HepG2 (cell line): ENCODE measurements around the gene CEP135. TPM values are rescaled to one million over a fixed set of nuclear protein-coding genes. Genes with fewer than 3 reads are reported as not detected.

Source experiments
- ATAC-seq: fragments of 200-7000 bp; cut with Tn5 transposase; 3 replicates; pipeline ENCODE4 v1.9.1; 2020; ENCODE audit warnings: mild to moderate bottlenecking, moderate library complexity
- BruUV-seq: library from RNA; stranded (reverse); fragments of 400-500 nt; replicated peaks from 2 replicates; lab custom pipeline; 2021; lab: Mats Ljungman, UMichigan
- CTCF ChIA-PET: fragments of 300-600 bp; formaldehyde crosslinking; extraction: SDS; loops from one replicate; lab custom pipeline; 2021; ENCODE audit warnings: low total read pairs, inconsistent platforms, low intra/inter-chr PET ratio; lab: Yijun Ruan, JAX
- POLR2A ChIA-PET: fragments of 350-600 bp; sonication (Branson Sonifier 250); formaldehyde crosslinking; loops from one replicate; lab custom pipeline; 2020; ENCODE audit warnings: antibody characterized with exemption, inconsistent platforms; lab: Yijun Ruan, JAX
- DNase-seq: peaks from one replicate; pipeline ENCODE4 v3.0.0-alpha.2; 2015; ENCODE audit warnings: low spot score
- FAIRE-seq: peaks from 3 replicates; lab custom pipeline; 2011; peaks lifted over from hg19 to GRCh38; lab: Jason Lieb, UNC
- H2AFZ ChIP-seq: one replicate; pipeline ENCODE4 v1.6.1; 2011; ENCODE audit warnings: low read length, inconsistent platforms
- H3K27ac ChIP-seq: fragments of 300-600 bp; 3 replicates; pipeline ENCODE4 v1.8.0; 2011; ENCODE audit warnings: mixed run types, mild to moderate bottlenecking, mixed read lengths, low read length, inconsistent platforms; ENCODE audit not compliant: insufficient read depth; ENCODE audit errors: extremely low read length
- H3K27me3 ChIP-seq, 2 experiments: fragments of 200-600 bp in 1 of 2; 2 replicates in 1 of 2; 3 replicates in 1 of 2; pipeline versions ENCODE4 v1.6.0 to v1.8.0; 2011; ENCODE audit warnings: low read length in 2 of 2, mild to moderate bottlenecking in 2 of 2, moderate library complexity in 2 of 2, inconsistent platforms in 1 of 2; ENCODE audit not compliant: insufficient read depth in 2 of 2, control insufficient read depth in 1 of 2
- H3K36me3 ChIP-seq, 2 experiments: fragments of 200-600 bp in 1 of 2; replicated peaks in 1 of 2; 2 replicates in 1 of 2; 3 replicates in 1 of 2; pipeline versions ENCODE4 v1.5.1 to v1.8.0; 2011; ENCODE audit warnings: low read length in 2 of 2, inconsistent platforms in 1 of 2; ENCODE audit not compliant: insufficient read depth in 2 of 2, control insufficient read depth in 1 of 2
- H3K4me1 ChIP-seq: 2 replicates; pipeline ENCODE4 v1.5.1; 2012; ENCODE audit warnings: low read length, inconsistent platforms; ENCODE audit not compliant: insufficient read depth
- H3K4me2 ChIP-seq: 2 replicates; pipeline ENCODE4 v1.6.0; 2011; ENCODE audit warnings: low read depth, low read length, inconsistent platforms
- H3K4me3 ChIP-seq, 3 experiments: fragments of 200-600 bp in 1 of 3; sonication (generic), shearing (Covaris generic) in 1 of 3; replicated peaks in 1 of 3; 2 replicates each; pipeline ENCODE4 v1.5.1; 2011 to 2016; ENCODE audit warnings: low read length in 3 of 3, inconsistent platforms in 2 of 3, low read depth in 2 of 3, mild to moderate bottlenecking in 2 of 3, control low read depth in 1 of 3, mixed read lengths in 1 of 3; ENCODE audit not compliant: insufficient read depth in 1 of 3
- H3K79me2 ChIP-seq: one replicate; pipeline ENCODE4 v1.6.1; 2011; ENCODE audit warnings: low read length, inconsistent platforms; ENCODE audit not compliant: insufficient read depth
- H3K9ac ChIP-seq: 2 replicates; pipeline ENCODE4 v1.6.0; 2011; ENCODE audit warnings: mild to moderate bottlenecking, low read depth, low read length, inconsistent platforms; ENCODE audit not compliant: insufficient read depth
- H3K9me3 ChIP-seq: 2 replicates; pipeline ENCODE4 v1.5.1; 2012; ENCODE audit warnings: mild to moderate bottlenecking, low read length
- H4K20me1 ChIP-seq: 2 replicates; pipeline ENCODE4 v1.6.0; 2011; ENCODE audit warnings: inconsistent platforms, mild to moderate bottlenecking, low read length, moderate library complexity; ENCODE audit not compliant: insufficient read depth
- HMGA1 ChIP-seq: sonication (generic); formaldehyde crosslinking; conservative IDR thresholded peaks from 2 replicates; pipeline ENCODE4 v1.4.0; 2020; ENCODE audit warnings: missing genetic modification reagents
- KLF12 ChIP-seq: sonication (generic); formaldehyde crosslinking; IDR thresholded peaks from 2 replicates; pipeline ENCODE4 v1.4.0; 2020; ENCODE audit warnings: missing genetic modification reagents, borderline replicate concordance
- NKX3-1 ChIP-seq: sonication (generic); formaldehyde crosslinking; IDR thresholded peaks from 2 replicates; pipeline ENCODE4 v1.5.0; 2020; ENCODE audit warnings: missing genetic modification reagents
- RFX3 ChIP-seq: IDR thresholded peaks from 2 replicates; pipeline ENCODE4 v1.6.1; 2016; ENCODE audit warnings: missing biosample characterization, missing genetic modification reagents
- SMARCE1 ChIP-seq: fragments of 450-650 bp; IDR thresholded peaks from 2 replicates; pipeline ENCODE4 v1.6.1; 2017; ENCODE audit warnings: borderline replicate concordance
- ZFP1 ChIP-seq: IDR thresholded peaks from 2 replicates; pipeline ENCODE4 v1.6.1; 2016
- ZNF224 ChIP-seq: sonication (generic); formaldehyde crosslinking; IDR thresholded peaks from 2 replicates; pipeline ENCODE4 v1.5.0; 2020; ENCODE audit warnings: mild to moderate bottlenecking, missing genetic modification reagents
- in situ Hi-C: cut with HindIII; loops from 2 replicates; pipeline ENCODE4 v1.10.0; 2017; ENCODE audit warnings: low pct_unique_long_range_greater_than_20kb; ENCODE audit not compliant: extremely low pct_ligation_motif_present
- intact Hi-C: fragments of 100-400 bp; cut with micrococcal nuclease; formaldehyde crosslinking; loops from one replicate; pipeline ENCODE4 v1.10.0; 2022; ENCODE audit not compliant: unreplicated experiment
- polyA plus RNA-seq, 8 experiments: library from polyadenylated mRNA; depleted of rRNA in 3 of 8; stranded (reverse) in 7 of 8; unstranded in 1 of 8; fragments of >200 nt; fragmentation: Illumina TruSeq in 4 of 8; extraction: Trizol in 4 of 8; gene quantifications; 2 replicates each; pipeline versions ENCODE4 v1.2.1 to v1.2.3, GENCODE V29; 2011 to 2016; ENCODE audit warnings: low read depth in 4 of 8, missing spikeins in 1 of 8, mixed read lengths in 1 of 8; ENCODE audit not compliant: insufficient read depth in 1 of 8
- total RNA-seq, 5 experiments: library from RNA; depleted of rRNA; stranded (reverse); fragments of >200 nt; fragmentation: Illumina TruSeq; extraction: Trizol; gene quantifications; 2 replicates each; pipeline ENCODE4 v1.2.3, GENCODE V29; 2016; ENCODE audit warnings: low read depth in 1 of 5
- TF ChIP-seq, protein P1 (sequence below): sonication (generic); formaldehyde crosslinking; IDR thresholded peaks from 2 replicates; pipeline ENCODE4 v1.4.0; 2020; ENCODE audit warnings: mild to moderate bottlenecking, missing genetic modification reagents

CEP135 gene
- total and polyA plus RNA-seq, 2 of the 13 experiments (the other 11 are each of a cell fraction or from before 2014, with no cell fraction given): 1.7 to 8.8 TPM

DNA sequence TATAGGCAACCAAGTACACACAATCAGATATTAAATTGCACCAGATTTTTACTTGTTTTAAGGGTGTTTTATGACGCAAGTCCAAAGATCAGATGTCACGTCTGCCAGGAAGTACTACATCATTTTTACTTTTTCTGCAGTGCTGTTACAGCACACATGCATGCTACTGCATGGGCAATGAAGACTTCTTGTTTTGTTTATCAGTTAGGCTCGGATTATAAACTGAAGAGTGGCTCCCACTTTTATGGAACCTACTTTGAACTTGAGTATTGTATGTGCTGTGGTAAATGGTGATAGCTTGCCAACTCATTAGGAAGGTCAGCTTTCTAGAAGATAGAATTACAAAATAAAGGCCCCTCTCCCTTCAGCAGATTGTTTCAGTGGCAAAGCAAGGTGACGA is 131.6 kb downstream of the CEP135 start (continued):
- TF ChIP-seq, protein P1, sequence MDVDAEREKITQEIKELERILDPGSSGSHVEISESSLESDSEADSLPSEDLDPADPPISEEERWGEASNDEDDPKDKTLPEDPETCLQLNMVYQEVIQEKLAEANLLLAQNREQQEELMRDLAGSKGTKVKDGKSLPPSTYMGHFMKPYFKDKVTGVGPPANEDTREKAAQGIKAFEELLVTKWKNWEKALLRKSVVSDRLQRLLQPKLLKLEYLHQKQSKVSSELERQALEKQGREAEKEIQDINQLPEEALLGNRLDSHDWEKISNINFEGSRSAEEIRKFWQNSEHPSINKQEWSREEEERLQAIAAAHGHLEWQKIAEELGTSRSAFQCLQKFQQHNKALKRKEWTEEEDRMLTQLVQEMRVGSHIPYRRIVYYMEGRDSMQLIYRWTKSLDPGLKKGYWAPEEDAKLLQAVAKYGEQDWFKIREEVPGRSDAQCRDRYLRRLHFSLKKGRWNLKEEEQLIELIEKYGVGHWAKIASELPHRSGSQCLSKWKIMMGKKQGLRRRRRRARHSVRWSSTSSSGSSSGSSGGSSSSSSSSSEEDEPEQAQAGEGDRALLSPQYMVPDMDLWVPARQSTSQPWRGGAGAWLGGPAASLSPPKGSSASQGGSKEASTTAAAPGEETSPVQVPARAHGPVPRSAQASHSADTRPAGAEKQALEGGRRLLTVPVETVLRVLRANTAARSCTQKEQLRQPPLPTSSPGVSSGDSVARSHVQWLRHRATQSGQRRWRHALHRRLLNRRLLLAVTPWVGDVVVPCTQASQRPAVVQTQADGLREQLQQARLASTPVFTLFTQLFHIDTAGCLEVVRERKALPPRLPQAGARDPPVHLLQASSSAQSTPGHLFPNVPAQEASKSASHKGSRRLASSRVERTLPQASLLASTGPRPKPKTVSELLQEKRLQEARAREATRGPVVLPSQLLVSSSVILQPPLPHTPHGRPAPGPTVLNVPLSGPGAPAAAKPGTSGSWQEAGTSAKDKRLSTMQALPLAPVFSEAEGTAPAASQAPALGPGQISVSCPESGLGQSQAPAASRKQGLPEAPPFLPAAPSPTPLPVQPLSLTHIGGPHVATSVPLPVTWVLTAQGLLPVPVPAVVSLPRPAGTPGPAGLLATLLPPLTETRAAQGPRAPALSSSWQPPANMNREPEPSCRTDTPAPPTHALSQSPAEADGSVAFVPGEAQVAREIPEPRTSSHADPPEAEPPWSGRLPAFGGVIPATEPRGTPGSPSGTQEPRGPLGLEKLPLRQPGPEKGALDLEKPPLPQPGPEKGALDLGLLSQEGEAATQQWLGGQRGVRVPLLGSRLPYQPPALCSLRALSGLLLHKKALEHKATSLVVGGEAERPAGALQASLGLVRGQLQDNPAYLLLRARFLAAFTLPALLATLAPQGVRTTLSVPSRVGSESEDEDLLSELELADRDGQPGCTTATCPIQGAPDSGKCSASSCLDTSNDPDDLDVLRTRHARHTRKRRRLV (CRISPR knock-in tag): no peak
- TF ChIP-seq HMGA1 (CRISPR knock-in tag) (no peak), KLF12 (CRISPR knock-in tag) (no peak)
- TF ChIP-seq, all 625 proteins: peak for 0

DNA sequence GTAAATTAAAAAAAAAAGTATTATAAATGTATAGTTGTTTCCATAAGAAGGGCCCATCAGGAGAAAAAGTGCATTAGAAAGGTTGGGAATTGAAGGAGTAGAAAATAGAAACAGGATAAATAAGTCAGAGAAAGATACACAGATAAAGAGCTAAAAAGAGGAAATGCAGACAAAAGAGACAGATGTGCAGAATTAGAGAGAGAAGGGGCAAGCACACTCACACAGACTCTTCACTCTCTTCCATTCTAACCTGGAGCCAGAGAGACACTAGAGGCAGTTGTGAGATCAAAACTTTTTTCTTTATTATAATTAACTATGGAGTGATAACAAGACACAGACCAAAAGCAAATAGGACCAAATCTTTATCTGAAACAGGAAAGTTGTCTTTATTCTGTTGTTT is 134.1 kb downstream of the CEP135 start:
- no peak for FAIRE-seq
- Histone ChIP-seq H4K20me1 (no peaks in the 10 kb centered on the region), H3K4me2 (no peak overlapping the region), H3K4me3 (no peak overlapping the region), H2AFZ (no peak overlapping the region), H3K9ac (no peak overlapping the region), H3K27ac (no peak overlapping the region), H3K9me3 (no peaks in the 10 kb centered on the region), H3K36me3 (no peaks in the 10 kb centered on the region), H3K79me2 (no peaks in the 10 kb centered on the region), H3K4me1 (peaks cover 19% of the 10 kb centered on the region), H3K27me3 (no peaks in the 10 kb centered on the region)
- no peak for TF ChIP-seq ZNF224 (CRISPR knock-in tag)
- no peak for TF ChIP-seq RFX3 (CRISPR knock-in tag)
- no peak for TF ChIP-seq SMARCE1
- TF ChIP-seq NKX3-1: no peak
- no peak for TF ChIP-seq ZFP1 (CRISPR knock-in tag)
- ChIA-PET POLR2A (no interaction called here), CTCF (no interaction called here)
- BruUV-seq: no TSS peak
- in situ Hi-C loops: no loop called here
- DNase-seq: no peak
- no peak for ATAC-seq
- intact Hi-C loops: no loop called here

Other genes with a start within 250 kb of the CEP135 start
- gene EXOC1L, start 129.2 kb upstream of the CEP135 start, total RNA-seq (2016; rRNA removed; fragmentation: Illumina TruSeq; extraction: Trizol): not detected in 2 replicates
- not detected in 2 replicates for gene EXOC1L, start 129.2 kb upstream of the CEP135 start, polyA plus RNA-seq (2011; rRNA removed)
- gene EXOC1, start 95.3 kb upstream of the CEP135 start, total RNA-seq (2016; rRNA removed; fragmentation: Illumina TruSeq; extraction: Trizol): 18.4 and 23.8 TPM in 2 replicates
- 8.9 and 9.1 TPM in 2 replicates for gene EXOC1, start 95.3 kb upstream of the CEP135 start, polyA plus RNA-seq (2011; rRNA removed)